SK-N-SH (cell line): ENCODE data around the gene HSDL1. TPM values are rescaled to one million over a fixed set of nuclear protein-coding genes. Genes with fewer than 3 reads are reported as not detected.

ENCODE experiments used
- CTCF ChIA-PET: fragments of 300-600, 350-600 bp; formaldehyde crosslinking; extraction: SDS; loops from one replicate; lab custom pipeline; 2021; lab: Yijun Ruan, JAX
- POLR2A ChIA-PET: fragments of 350-600 bp; sonication (Branson Sonifier 250); formaldehyde crosslinking; extraction: SDS; loops from one replicate; lab custom pipeline; 2020; ENCODE audit warnings: antibody characterized with exemption, inconsistent platforms; lab: Yijun Ruan, JAX
- DNase-seq: peaks from one replicate; pipeline ENCODE4 v3.0.0; 2012
- H2AFZ ChIP-seq: fragments of 200-600 bp; sonication (generic); 2 replicates; pipeline ENCODE4 v1.8.1; 2016; ENCODE audit warnings: antibody characterized with exemption, mild to moderate bottlenecking, low read depth
- H3F3A ChIP-seq: fragments of 200-600 bp; sonication (generic); replicated peaks from 2 replicates; pipeline ENCODE3; 2016; ENCODE audit warnings: antibody characterized with exemption, mild to moderate bottlenecking; ENCODE audit not compliant: insufficient read depth
- H3K27ac ChIP-seq, 2 experiments: fragments of 200-500 bp in 1 of 2; fragments of 200-600 bp in 1 of 2; sonication (Bioruptor generic) in 1 of 2; sonication (generic), shearing (Covaris generic) in 1 of 2; 2 replicates each; pipeline versions ENCODE4 v1.5.1 to v1.6.1; 2014 to 2016; ENCODE audit warnings: low read depth in 2 of 2, inconsistent platforms in 1 of 2, low read length in 1 of 2, mild to moderate bottlenecking in 1 of 2, mixed read lengths in 1 of 2
- H3K27me3 ChIP-seq: fragments of 200-600 bp; sonication (generic), shearing (Covaris generic); 2 replicates; pipeline ENCODE4 v1.6.1; 2016; ENCODE audit warnings: mixed run types; ENCODE audit not compliant: insufficient read depth
- H3K36me3 ChIP-seq, 2 experiments: fragments of 200-500 bp in 1 of 2; fragments of 200-600 bp in 1 of 2; sonication (Bioruptor generic) in 1 of 2; sonication (generic) in 1 of 2; replicated peaks in 1 of 2; 2 replicates each; pipeline versions ENCODE3 to v1.5.1; 2014 to 2016; ENCODE audit warnings: low read length in 1 of 2, mild to moderate bottlenecking in 1 of 2; ENCODE audit not compliant: insufficient read depth in 2 of 2, control insufficient read depth in 1 of 2
- H3K4me1 ChIP-seq, 2 experiments: fragments of 200-500 bp in 1 of 2; fragments of 200-600 bp in 1 of 2; sonication (Bioruptor generic) in 1 of 2; sonication (generic), shearing (Covaris generic) in 1 of 2; 2 replicates each; pipeline versions ENCODE4 v1.5.1 to v1.6.1; 2014 to 2016; ENCODE audit warnings: low read depth in 1 of 2, low read length in 1 of 2, mixed run types in 1 of 2; ENCODE audit not compliant: insufficient read depth in 2 of 2, control insufficient read depth in 1 of 2
- H3K4me2 ChIP-seq: fragments of 200-600 bp; sonication (generic), shearing (Covaris generic); 2 replicates; pipeline ENCODE4 v1.6.1; 2017; ENCODE audit warnings: mixed run types
- H3K4me3 ChIP-seq, 2 experiments: fragments of 200-500 bp in 1 of 2; fragments of 200-600 bp in 1 of 2; sonication (Bioruptor generic) in 1 of 2; sonication (generic), shearing (Covaris generic) in 1 of 2; 2 replicates each; pipeline versions ENCODE4 v1.5.1 to v1.8.1; 2014 to 2016; ENCODE audit warnings: low read depth in 2 of 2, inconsistent platforms in 1 of 2, low read length in 1 of 2, mild to moderate bottlenecking in 1 of 2, mixed read lengths in 1 of 2, moderate library complexity in 1 of 2
- H3K79me2 ChIP-seq: fragments of 200-600 bp; sonication (generic); 2 replicates; pipeline ENCODE4 v1.8.1; 2017; ENCODE audit warnings: mild to moderate bottlenecking; ENCODE audit not compliant: insufficient read depth
- H3K9ac ChIP-seq: fragments of 200-600 bp; sonication (generic); 2 replicates; pipeline ENCODE4 v1.6.1; 2017; ENCODE audit warnings: mixed run types
- H3K9me2 ChIP-seq: fragments of 200-600 bp; sonication (generic); 2 replicates; pipeline ENCODE4 v1.6.1; 2017; ENCODE audit warnings: mixed run types
- H3K9me3 ChIP-seq: fragments of 200-600 bp; sonication (generic); 2 replicates; pipeline ENCODE4 v1.6.1; 2017; ENCODE audit warnings: mixed run types, mild to moderate bottlenecking, moderate library complexity
- H4K20me1 ChIP-seq: fragments of 200-600 bp; sonication (generic); 2 replicates; pipeline ENCODE4 v1.6.1; 2017; ENCODE audit warnings: mild to moderate bottlenecking, mixed run types; ENCODE audit not compliant: insufficient read depth
- EP300 ChIP-seq, 2 experiments: IDR thresholded peaks; 2 replicates each; pipeline versions ENCODE4 v1.4.0 to v1.6.1; 2012; ENCODE audit warnings: borderline replicate concordance in 1 of 2, low read depth in 1 of 2, low read length in 1 of 2
- EZH2phosphoT487 ChIP-seq: fragments of 200-600 bp; sonication (generic); IDR thresholded peaks from 2 replicates; pipeline ENCODE4 v1.6.1; 2017; ENCODE audit warnings: low read depth, mixed run types, mild to moderate bottlenecking, antibody characterized with exemption, moderate library complexity, borderline replicate concordance
- FOXJ3 ChIP-seq: sonication (generic); formaldehyde crosslinking; IDR thresholded peaks from 2 replicates; pipeline ENCODE4 v1.5.1; 2020; ENCODE audit warnings: mild to moderate bottlenecking, missing genetic modification reagents
- FOXM1 ChIP-seq: IDR thresholded peaks from 2 replicates; pipeline ENCODE4 v1.4.0; 2012; ENCODE audit warnings: low read depth, mild to moderate bottlenecking
- GATA2 ChIP-seq: sonication (generic); formaldehyde crosslinking; IDR thresholded peaks from 2 replicates; pipeline ENCODE4 v1.5.0; 2020; ENCODE audit warnings: mild to moderate bottlenecking, missing genetic modification reagents
- MXI1 ChIP-seq: IDR thresholded peaks from 2 replicates; pipeline ENCODE4 v1.6.1; 2012; ENCODE audit warnings: mild to moderate bottlenecking, low read depth, low read length, improper control_type of control experiment
- NFIC ChIP-seq: IDR thresholded peaks from 2 replicates; pipeline ENCODE4 v1.4.0; 2012; ENCODE audit warnings: borderline replicate concordance
- NRF1 ChIP-seq: IDR thresholded peaks from 2 replicates; pipeline ENCODE4 v1.6.1; 2012; ENCODE audit warnings: low read depth, mild to moderate bottlenecking, low read length
- RAD21 ChIP-seq: IDR thresholded peaks from 2 replicates; pipeline ENCODE4 v1.6.1; 2012; ENCODE audit warnings: mild to moderate bottlenecking, low read length
- RFX5 ChIP-seq: IDR thresholded peaks from 2 replicates; pipeline ENCODE4 v1.6.1; 2012; ENCODE audit warnings: mild to moderate bottlenecking, improper control_type of control experiment, low read length
- RXRA ChIP-seq: IDR thresholded peaks from 2 replicates; pipeline ENCODE4 v1.4.0; 2012; ENCODE audit warnings: low read depth, mild to moderate bottlenecking, borderline replicate concordance
- TCF12 ChIP-seq: IDR thresholded peaks from 2 replicates; pipeline ENCODE4 v1.4.0; 2012
- USF1 ChIP-seq: IDR thresholded peaks from 2 replicates; pipeline ENCODE4 v1.4.0; 2012; ENCODE audit warnings: low read depth, borderline replicate concordance
- YY1 ChIP-seq: IDR thresholded peaks from 2 replicates; pipeline ENCODE4 v1.4.0; 2012; ENCODE audit warnings: low read depth, mild to moderate bottlenecking
- WGBS: methylation state at CpG from one replicate; pipeline ENCODE4 v1.1.6; 2017; ENCODE audit warnings: low lambda C conversion rate; 5-methylcytosine and 5-hydroxymethylcytosine counted together
- polyA plus RNA-seq, 3 experiments: library from polyadenylated mRNA; depleted of rRNA; stranded (reverse); fragments of >200 nt; gene quantifications; 2 replicates each; pipeline ENCODE4 v1.2.3, GENCODE V29; 2012
- TF ChIP-seq, protein P1 (sequence below): fragments of 150-350 bp; IDR thresholded peaks from 2 replicates; pipeline ENCODE4 v1.6.1; 2016; ENCODE audit warnings: mild to moderate bottlenecking, low read depth, low read length
- TF ChIP-seq, protein P2 (sequence below): IDR thresholded peaks from 2 replicates; pipeline ENCODE4 v1.4.0; 2012; ENCODE audit warnings: low read depth, borderline replicate concordance
- TF ChIP-seq, protein P3 (sequence below): fragments of 150-350 bp; IDR thresholded peaks from 2 replicates; pipeline ENCODE4 v1.6.1; 2017; ENCODE audit warnings: antibody characterized with exemption, low read length, low read depth, borderline replicate concordance
- TF ChIP-seq, protein P4 (sequence below): fragments of 200-600 bp; sonication (generic); IDR thresholded peaks from 2 replicates; pipeline ENCODE4 v1.6.1; 2017; ENCODE audit warnings: antibody characterized with exemption, mild to moderate bottlenecking, moderate library complexity

Gene HSDL1
- polyA plus RNA-seq, 1 of the 3 experiments (the other 2 are of a cell fraction), result 14.5 TPM

- CTCF ChIA-PET, result interaction anchor here (0.8 to 14.3 kb wide), 8 partner anchors 17 to 126 kb away, joined by 3 to 163 read pairs (median 10); partner anchors contain the start of gene TAF1C
- H3K9me3 ChIP-seq, result no peaks in the 10 kb centered on the region
- H3K79me2 ChIP-seq, result peaks cover 5% of the 10 kb centered on the region
- DNase-seq, result no peak
- H3K4me2 ChIP-seq, result no peak overlapping the region
- H3K4me3 ChIP-seq, result no peak overlapping the region
- H4K20me1 ChIP-seq, result no peaks in the 10 kb centered on the region
- no peak overlapping the region for H3K27ac ChIP-seq
- POLR2A ChIA-PET, result interaction anchor here (0.5 kb wide), 1 partner anchor 407 kb away, joined by 10 read pairs; no protein-coding TSS in a partner anchor
- H3K9me2 ChIP-seq, result no peaks in the 10 kb centered on the region
- no peaks in the 10 kb centered on the region for H3K27me3 ChIP-seq
- H3K4me1 ChIP-seq, result no peaks in the 10 kb centered on the region
- H3F3A ChIP-seq, result no peaks in the 10 kb centered on the region
- no peak overlapping the region for H3K9ac ChIP-seq
- TF ChIP-seq NRF1 (no peak), EZH2phosphoT487 (no peak), FOXJ3 (CRISPR knock-in tag) (no peak), RFX5 (no peak), RXRA (no peak), EP300 (IDR thresholded peaks at IDR 0.05; ENCODE audit: borderline replicate concordance in 1 of 2, low read depth in 1 of 2, low read length in 1 of 2) (no peak), NFIC (no peak), MXI1 (no peak), YY1 (no peak), TCF12 (no peak), GATA2 (CRISPR knock-in tag) (no peak), USF1 (no peak)
- TF ChIP-seq, protein P1, sequence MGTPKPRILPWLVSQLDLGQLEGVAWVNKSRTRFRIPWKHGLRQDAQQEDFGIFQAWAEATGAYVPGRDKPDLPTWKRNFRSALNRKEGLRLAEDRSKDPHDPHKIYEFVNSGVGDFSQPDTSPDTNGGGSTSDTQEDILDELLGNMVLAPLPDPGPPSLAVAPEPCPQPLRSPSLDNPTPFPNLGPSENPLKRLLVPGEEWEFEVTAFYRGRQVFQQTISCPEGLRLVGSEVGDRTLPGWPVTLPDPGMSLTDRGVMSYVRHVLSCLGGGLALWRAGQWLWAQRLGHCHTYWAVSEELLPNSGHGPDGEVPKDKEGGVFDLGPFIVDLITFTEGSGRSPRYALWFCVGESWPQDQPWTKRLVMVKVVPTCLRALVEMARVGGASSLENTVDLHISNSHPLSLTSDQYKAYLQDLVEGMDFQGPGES, result no peak
- TF ChIP-seq, all 33 proteins: peak for 0
- Histone ChIP-seq H3K36me3 (peaks cover 47 to 80% of the 10 kb centered on the region in 2 experiments), H2AFZ (no peak overlapping the region)
- 89% methylated on average over 6 of the region's 11 CpGs for WGBS
Observed at GRCh38 chr16:84082835-84083569, 62.0 kb downstream of the HSDL1 start.

- Histone ChIP-seq H3K36me3 (peaks cover 41 to 76% of the 10 kb centered on the region in 2 experiments), H3K4me1 (no peaks in the 10 kb centered on the region)
- POLR2A ChIA-PET, result interaction anchor here (0.5 kb wide), 1 partner anchor 408 kb away, joined by 10 read pairs; no protein-coding TSS in a partner anchor
- TF ChIP-seq, protein P2, sequence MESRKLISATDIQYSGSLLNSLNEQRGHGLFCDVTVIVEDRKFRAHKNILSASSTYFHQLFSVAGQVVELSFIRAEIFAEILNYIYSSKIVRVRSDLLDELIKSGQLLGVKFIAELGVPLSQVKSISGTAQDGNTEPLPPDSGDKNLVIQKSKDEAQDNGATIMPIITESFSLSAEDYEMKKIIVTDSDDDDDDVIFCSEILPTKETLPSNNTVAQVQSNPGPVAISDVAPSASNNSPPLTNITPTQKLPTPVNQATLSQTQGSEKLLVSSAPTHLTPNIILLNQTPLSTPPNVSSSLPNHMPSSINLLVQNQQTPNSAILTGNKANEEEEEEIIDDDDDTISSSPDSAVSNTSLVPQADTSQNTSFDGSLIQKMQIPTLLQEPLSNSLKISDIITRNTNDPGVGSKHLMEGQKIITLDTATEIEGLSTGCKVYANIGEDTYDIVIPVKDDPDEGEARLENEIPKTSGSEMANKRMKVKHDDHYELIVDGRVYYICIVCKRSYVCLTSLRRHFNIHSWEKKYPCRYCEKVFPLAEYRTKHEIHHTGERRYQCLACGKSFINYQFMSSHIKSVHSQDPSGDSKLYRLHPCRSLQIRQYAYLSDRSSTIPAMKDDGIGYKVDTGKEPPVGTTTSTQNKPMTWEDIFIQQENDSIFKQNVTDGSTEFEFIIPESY, result no peak
- TF ChIP-seq, protein P1, result no peak
- no peak for TF ChIP-seq MXI1
- no peak for TF ChIP-seq EP300 (IDR thresholded peaks at IDR 0.05; ENCODE audit: borderline replicate concordance in 1 of 2, low read depth in 1 of 2, low read length in 1 of 2)
- TF ChIP-seq RAD21, result no peak
- TF ChIP-seq, protein P3, sequence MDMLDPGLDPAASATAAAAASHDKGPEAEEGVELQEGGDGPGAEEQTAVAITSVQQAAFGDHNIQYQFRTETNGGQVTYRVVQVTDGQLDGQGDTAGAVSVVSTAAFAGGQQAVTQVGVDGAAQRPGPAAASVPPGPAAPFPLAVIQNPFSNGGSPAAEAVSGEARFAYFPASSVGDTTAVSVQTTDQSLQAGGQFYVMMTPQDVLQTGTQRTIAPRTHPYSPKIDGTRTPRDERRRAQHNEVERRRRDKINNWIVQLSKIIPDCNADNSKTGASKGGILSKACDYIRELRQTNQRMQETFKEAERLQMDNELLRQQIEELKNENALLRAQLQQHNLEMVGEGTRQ, result no peak
- TF ChIP-seq, protein P4, sequence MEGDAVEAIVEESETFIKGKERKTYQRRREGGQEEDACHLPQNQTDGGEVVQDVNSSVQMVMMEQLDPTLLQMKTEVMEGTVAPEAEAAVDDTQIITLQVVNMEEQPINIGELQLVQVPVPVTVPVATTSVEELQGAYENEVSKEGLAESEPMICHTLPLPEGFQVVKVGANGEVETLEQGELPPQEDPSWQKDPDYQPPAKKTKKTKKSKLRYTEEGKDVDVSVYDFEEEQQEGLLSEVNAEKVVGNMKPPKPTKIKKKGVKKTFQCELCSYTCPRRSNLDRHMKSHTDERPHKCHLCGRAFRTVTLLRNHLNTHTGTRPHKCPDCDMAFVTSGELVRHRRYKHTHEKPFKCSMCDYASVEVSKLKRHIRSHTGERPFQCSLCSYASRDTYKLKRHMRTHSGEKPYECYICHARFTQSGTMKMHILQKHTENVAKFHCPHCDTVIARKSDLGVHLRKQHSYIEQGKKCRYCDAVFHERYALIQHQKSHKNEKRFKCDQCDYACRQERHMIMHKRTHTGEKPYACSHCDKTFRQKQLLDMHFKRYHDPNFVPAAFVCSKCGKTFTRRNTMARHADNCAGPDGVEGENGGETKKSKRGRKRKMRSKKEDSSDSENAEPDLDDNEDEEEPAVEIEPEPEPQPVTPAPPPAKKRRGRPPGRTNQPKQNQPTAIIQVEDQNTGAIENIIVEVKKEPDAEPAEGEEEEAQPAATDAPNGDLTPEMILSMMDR, result no peak
- no peak for TF ChIP-seq TCF12
- no peak for TF ChIP-seq FOXM1
Observed at GRCh38 chr16:84082110-84082509, 62.9 kb downstream of the HSDL1 start.

More at GRCh38 chr16:84082110-84082509, 62.9 kb downstream of the HSDL1 start:
- Histone ChIP-seq H2AFZ (no peak overlapping the region), H3K4me2 (no peak overlapping the region), H4K20me1 (0 out of 2 replicates have a peak, but pooled peaks cover 6% of the 10 kb centered on the region), H3K79me2 (peaks cover 12% of the 10 kb centered on the region), H3K4me3 (no peak overlapping the region), H3K27me3 (no peaks in the 10 kb centered on the region), H3F3A (no peaks in the 10 kb centered on the region), H3K9ac (no peak overlapping the region), H3K9me3 (no peaks in the 10 kb centered on the region), H3K9me2 (no peaks in the 10 kb centered on the region), H3K27ac (no peak overlapping the region)
- no peak for DNase-seq
- CTCF ChIA-PET, result interaction anchor here (0.8 to 14.3 kb wide), 6 partner anchors 16 to 125 kb away, joined by 3 to 163 read pairs (median 5); partner anchors contain the start of gene TAF1C
- 83% methylated on average over 4 of the region's 6 CpGs for WGBS
